GM19397 (cell line): ENCODE measurements around the gene GINS2.

Experiments
- ATAC-seq: cut with Tn5 transposase; IDR thresholded peaks from one replicate; pipeline ENCODE4 v1.9.1; 2021; ENCODE audit warnings: mild to moderate bottlenecking, moderate library complexity; ENCODE audit not compliant: unreplicated experiment

Gene GINS2

GRCh38 chr16:85655216-85656129 lies 33.3 kb downstream of the GINS2 start:
- ATAC-seq = no peak

- ATAC-seq = no peak
Measured at GRCh38 chr16:85654251-85655095, 34.3 kb downstream of the GINS2 start.

GRCh38 chr16:85653290-85653891 lies 35.4 kb downstream of the GINS2 start:
- no peak for ATAC-seq

DNA sequence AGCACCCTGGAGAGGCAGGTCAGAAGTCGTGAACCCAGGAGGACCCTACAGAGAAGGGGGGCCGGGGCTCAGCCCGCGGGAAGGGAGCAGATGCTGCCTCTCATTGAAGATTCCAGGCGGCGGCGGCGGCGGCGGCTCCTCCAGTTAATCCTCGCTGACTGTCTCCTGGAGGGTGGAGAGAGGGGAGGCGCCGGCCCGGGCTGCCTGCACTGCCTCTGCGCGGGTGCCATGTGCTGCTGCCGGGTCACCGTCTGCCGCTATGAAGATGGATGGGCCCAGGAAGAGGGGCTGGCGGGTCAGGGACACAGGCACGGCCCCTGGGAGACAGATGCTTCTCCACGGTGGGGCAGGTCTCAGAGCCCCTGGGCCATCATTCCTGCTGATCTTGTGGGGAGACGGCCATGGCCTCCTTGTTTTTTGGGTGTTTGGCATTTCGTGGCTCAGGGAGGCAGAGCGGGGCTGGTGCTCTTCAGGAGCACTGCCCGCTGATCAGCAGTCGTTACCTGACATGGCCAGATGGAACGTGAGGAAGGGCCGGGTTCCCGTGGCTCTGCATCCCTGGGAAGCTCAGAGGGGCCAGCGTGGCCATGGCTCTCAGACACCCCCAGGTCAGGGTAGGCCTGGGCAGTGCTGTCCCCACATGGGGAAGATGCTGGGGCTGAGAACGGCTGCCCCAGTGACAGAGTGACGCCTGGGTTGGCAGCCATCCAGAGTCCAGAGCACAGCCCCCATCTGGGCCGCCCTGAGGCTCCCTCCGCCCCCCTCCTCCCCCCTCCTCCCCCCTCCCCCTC lies 36.1 kb downstream of the GINS2 start:
- no peak for ATAC-seq

DNA sequence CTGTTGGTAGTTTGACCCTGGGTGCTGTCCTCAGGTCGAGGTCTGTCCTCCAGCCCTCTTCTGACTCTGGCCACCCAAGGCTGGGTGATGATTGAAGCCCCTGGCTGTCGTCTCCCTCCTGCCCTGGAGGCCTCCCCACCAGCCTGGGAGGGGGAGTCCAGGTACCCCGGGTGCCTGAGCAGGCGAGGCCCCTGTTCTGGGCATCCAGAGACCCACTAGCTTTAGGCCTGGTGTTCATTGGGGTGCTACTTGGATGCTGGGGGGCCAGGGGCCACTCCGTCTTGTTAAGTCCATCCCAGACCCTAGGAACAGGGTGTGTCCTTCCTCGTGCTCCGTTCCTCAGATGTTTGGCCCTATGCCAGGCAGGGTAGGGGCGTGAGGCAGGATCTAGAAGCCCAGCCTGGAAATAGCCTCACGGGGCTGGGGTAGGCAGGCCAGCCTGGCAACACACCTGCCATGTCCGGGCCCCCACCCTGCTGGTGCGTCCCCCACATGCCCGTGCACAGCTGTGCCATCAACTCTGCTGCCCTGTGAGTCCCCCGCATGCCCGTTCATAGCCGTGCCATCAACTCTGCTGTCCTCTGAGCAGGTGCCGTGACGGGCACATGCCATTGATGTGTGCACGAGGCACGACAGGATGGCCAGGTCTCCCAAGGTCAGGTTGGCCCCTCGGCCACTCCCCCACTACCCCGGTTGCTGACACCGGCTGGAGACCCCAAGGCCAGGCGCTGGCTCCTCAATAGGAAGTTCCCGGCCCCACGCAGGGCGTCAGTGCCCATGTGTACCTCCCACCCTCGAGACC lies 36.9 kb downstream of the GINS2 start:
- ATAC-seq = no peak

DNA sequence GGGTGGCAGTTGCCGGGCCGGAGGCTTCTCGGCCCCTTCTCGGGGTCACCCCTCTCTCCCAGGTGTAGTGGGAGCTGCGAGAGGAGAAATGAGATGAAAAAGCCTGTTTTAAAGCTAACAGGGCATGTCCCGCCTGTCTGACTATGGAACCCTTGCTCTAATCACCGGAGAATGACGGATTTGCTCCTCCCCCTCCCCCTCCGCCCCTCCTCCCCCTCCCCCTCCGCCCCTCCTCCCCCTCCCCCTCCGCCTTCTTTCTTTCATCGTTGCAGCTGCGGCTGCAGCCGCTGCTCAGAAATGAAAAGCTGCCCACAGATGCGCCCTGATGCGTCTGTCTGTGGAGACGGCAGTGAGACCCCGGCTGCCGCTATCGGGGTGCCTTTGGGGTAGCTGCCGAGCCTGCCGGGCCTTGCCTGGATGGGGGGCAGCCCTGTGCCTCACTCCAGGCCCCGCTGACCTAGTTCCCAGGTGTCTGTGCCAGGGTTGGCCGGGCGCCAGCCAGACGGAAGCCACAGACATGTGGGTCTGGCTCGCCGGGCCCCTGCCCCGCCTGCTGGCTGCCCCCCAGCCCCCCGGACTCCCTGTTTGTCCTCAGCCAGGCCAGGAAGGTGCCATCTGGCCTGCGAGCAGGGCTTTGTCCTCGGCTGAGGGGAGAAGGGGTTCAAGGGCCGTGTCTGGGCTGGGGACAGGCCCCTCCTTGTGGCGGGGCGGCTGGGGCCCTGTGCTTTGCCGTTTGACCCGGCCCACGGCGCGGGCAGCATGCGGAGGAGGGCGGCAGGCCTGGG lies 37.7 kb downstream of the GINS2 start:
- no peak for ATAC-seq

GRCh38 chr16:85650135-85650843 lies 38.5 kb downstream of the GINS2 start:
- ATAC-seq = no peak

DNA sequence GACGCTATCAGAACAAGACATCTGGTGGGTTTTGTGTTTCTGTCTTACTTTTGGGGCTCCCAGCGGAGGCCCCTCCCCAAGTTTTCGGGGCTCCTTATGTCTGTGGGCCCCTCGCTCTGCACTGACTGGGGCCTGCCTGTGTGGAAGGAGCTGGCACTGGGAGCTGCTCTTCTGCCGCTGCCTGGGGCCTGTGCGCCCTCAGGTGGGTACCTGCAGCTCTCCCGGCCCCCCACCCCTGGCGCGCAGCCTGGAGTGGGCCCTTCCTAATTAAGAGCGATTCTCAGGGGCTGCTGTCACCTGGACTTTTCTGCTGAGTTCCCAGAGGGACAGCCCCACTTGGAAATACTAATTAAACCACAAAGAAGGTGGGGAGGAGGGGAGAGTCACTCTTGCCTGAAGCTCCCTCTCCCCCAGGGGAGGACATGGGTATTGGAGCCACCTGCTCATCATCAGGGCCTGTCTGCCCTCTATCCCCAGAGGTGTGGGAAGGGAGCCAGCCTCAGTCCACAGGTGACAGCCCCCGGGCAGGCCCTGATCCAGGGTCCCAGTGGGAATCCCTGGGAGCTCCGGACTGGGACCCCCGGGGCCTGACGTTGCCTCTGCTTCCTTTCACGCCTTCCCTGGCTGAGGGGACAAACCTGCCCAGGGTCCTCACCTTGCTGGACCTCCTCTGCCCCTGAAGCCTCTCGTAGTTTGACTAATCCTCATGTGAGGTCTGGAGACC lies 39.2 kb downstream of the GINS2 start:
- no peak for ATAC-seq

GRCh38 chr16:85648805-85649204 lies 39.9 kb downstream of the GINS2 start:
- ATAC-seq = no peak

GRCh38 chr16:85648070-85648714 lies 40.6 kb downstream of the GINS2 start:
- ATAC-seq = no peak

DNA sequence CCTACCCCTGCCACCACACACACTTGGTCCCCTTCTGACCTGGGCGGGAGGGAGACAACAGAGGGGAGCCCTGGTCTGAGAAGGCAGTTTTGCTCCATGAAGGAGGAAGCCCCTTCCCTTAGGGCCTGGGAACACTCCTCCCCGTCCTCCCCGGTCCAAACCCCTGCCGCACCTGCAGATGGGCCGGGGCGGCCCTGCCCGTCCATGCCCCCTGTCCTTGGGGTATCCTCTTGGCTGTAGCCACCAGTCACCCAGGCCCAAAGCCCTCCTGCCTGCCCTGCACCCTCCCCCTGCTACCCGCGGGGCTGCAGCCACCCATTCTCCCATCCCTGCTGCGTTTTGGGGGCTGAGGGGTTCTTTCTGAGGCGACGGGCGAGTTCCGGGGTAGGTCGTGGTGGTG lies 41.8 kb downstream of the GINS2 start:
- no peak for ATAC-seq

DNA sequence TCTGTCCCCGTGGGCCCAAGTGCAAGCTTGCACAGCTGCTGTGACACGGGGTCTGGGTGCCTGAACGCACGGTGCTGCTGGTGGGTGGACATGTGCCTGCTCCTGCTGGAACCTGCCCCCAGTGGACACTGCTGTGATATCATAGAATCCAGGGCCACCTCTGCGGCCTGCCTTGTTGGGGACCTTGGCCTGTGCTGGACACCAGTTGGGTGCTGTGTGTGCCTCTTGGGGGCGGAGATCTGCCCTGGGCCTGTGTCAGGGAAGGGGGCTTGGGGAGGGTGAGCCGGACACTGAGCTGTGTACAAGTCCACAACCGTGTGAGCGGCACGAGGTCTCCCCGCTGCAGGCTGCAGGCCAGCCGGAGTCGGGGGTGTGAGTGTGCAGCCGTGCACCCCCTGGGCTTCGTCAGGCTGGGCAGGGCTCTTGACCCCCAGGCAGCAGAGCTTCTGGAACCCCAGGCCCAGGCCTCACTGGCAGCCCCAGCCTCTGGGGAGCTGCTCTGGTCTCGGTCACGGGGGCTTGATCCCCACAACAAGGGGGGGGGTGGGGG lies 42.3 kb downstream of the GINS2 start:
- ATAC-seq = no peak

DNA sequence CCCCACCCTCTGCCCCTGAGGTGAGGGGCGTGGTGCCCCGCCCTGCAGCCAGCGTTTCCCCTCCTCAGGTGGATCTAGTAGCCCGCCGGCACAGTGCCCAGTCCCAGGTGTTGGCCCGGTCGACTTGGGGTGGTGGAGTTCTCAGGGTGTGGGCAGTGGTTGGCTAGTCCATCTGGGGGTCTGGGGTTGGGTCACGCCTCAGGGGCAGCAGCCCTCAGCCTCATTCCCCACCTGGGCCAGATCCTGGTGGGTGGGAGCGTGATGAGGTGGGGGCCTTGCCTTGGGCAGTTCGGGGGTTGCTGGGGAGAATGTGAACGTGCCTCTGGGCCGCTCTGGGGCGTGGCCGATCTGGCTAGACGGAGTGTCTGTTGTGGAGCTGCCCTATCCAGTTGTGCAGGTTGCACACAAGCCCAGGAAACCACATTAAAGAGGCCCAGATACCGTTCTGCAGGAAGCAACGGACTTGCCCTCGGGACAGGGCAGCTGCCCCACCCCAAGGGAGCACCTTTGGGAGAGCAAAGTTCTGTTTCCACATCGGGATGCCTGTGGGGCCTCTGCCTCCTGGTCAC lies 43.6 kb downstream of the GINS2 start:
- ATAC-seq = no peak

GRCh38 chr16:85644093-85644712 lies 44.6 kb downstream of the GINS2 start:
- ATAC-seq = no peak

DNA sequence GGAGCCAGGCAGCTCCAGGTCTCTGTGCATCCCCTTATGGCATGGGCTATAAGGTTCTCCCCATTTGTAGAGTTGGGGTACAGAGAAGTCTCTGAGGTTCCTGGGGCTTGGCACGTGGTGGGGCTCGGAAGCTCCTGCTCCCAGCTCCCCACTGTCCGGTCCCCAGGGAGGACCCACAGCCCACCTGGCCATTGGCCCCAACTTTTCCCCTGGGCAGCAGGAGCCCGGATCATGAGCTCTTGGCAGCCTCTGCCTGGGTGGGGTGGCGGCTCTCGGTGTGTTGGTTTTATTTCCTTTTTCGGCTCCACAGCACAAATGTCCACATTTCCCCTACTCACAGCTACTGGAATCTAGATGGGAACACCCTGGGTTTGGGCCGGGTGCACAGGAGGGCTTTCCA lies 45.1 kb downstream of the GINS2 start:
- ATAC-seq = no peak

- ATAC-seq = no peak
Measured at GRCh38 chr16:85642762-85643358, 45.9 kb downstream of the GINS2 start.
